A549 (cell line): ENCODE data around the gene RSF1. TPM values are rescaled to one million over a fixed set of nuclear protein-coding genes. Genes with fewer than 3 reads are reported as not detected.

Source experiments
- ATAC-seq, 2 experiments: fragments of 200-7000 bp in 1 of 2; fragments of >200 bp in 1 of 2; cut with Nextera tagmentation in 1 of 2; cut with Tn5 transposase in 1 of 2; 3 replicates each; pipeline versions ENCODE4 v1.8.0 to v1.9.1; 2018 to 2020; ENCODE audit warnings: mild to moderate bottlenecking in 1 of 2, moderate library complexity in 1 of 2
- CTCF ChIA-PET: fragments of 300-600 bp; sonication (Branson Sonifier 250); formaldehyde crosslinking; extraction: SDS; loops from one replicate; lab custom pipeline; 2021; ENCODE audit warnings: antibody characterized with exemption, inconsistent platforms; lab: Yijun Ruan, JAX
- POLR2A ChIA-PET: fragments of 350-600 bp; formaldehyde crosslinking; extraction: SDS; loops from one replicate; lab custom pipeline; 2021; ENCODE audit warnings: antibody characterized with exemption, inconsistent platforms; lab: Yijun Ruan, JAX
- DNase-seq, 2 experiments: peaks; one replicate each; pipeline versions ENCODE4 v3.0.0 to v3.0.0-alpha.2; 2011 to 2016; ENCODE audit warnings: low read depth in 1 of 2, low spot score in 1 of 2
- FAIRE-seq: peaks from 2 replicates; lab custom pipeline; 2011; peaks lifted over from hg19 to GRCh38; lab: Jason Lieb, UNC
- H3K27ac ChIP-seq, 2 experiments: fragments of >200 bp; sonication (Bioruptor Twin); formaldehyde crosslinking; 3 replicates each; pipeline ENCODE4 v1.5.1; 2016 to 2017
- H3K4me1 ChIP-seq: fragments of >200 bp; sonication (Bioruptor Twin); formaldehyde crosslinking; 3 replicates; pipeline ENCODE4 v1.6.1; 2016
- H3K4me2 ChIP-seq: fragments of >200 bp; sonication (Bioruptor Twin); formaldehyde crosslinking; 3 replicates; pipeline ENCODE4 v1.6.1; 2016
- H3K4me3 ChIP-seq: fragments of >200 bp; sonication (Bioruptor Twin); formaldehyde crosslinking; 3 replicates; pipeline ENCODE4 v1.5.1; 2016
- H3K9me3 ChIP-seq: fragments of >200 bp; sonication (Bioruptor Twin); formaldehyde crosslinking; 3 replicates; pipeline ENCODE4 v1.6.1; 2016
- BHLHE40 ChIP-seq: IDR thresholded peaks from 2 replicates; pipeline ENCODE4 v1.6.1; 2012; ENCODE audit warnings: low read depth, low read length, inconsistent platforms
- CHD2 ChIP-seq: fragments of 150-350 bp; IDR thresholded peaks from 2 replicates; pipeline ENCODE4 v1.6.1; 2014; ENCODE audit warnings: low read length; ENCODE audit not compliant: partially characterized antibody
- EHMT2 ChIP-seq: fragments of 200-600 bp; sonication (generic); IDR thresholded peaks from 2 replicates; pipeline ENCODE4 v1.6.1; 2016; ENCODE audit warnings: antibody characterized with exemption, low read depth, mild to moderate bottlenecking, moderate library complexity
- EP300 ChIP-seq, 2 experiments: fragments of >200 bp; sonication (Bioruptor Twin); formaldehyde crosslinking; IDR thresholded peaks; 2 replicates in 1 of 2; 3 replicates in 1 of 2; pipeline ENCODE4 v1.6.1; 2016 to 2017
- FOSB ChIP-seq: fragments of 250-450 bp; sonication (Bioruptor Pico); IDR thresholded peaks from 2 replicates; pipeline ENCODE4 v1.5.0; 2020; ENCODE audit warnings: mild to moderate bottlenecking, moderate library complexity
- FOSL2 ChIP-seq, 2 experiments: fragments of 450-650 bp in 1 of 2; fragments of >200 bp in 1 of 2; sonication (Bioruptor Twin) in 1 of 2; formaldehyde crosslinking; IDR thresholded peaks; 2 replicates each; pipeline versions ENCODE4 v1.5.0 to v1.6.1; 2016 to 2020; ENCODE audit warnings: mild to moderate bottlenecking in 1 of 2, moderate library complexity in 1 of 2
- HEYL ChIP-seq: fragments of 250-450 bp; sonication (Bioruptor Pico); IDR thresholded peaks from 2 replicates; pipeline ENCODE4 v1.8.0; 2021; ENCODE audit warnings: mild to moderate bottlenecking, moderate library complexity
- HOXB5 ChIP-seq: fragments of 250-450 bp; sonication (Bioruptor Pico); IDR thresholded peaks from 2 replicates; pipeline ENCODE4 v1.5.0; 2020; ENCODE audit warnings: mild to moderate bottlenecking, moderate library complexity
- MAFK ChIP-seq: fragments of 450-650 bp; IDR thresholded peaks from 2 replicates; pipeline ENCODE4 v1.6.1; 2014; ENCODE audit not compliant: partially characterized antibody
- NPAS2 ChIP-seq: fragments of 250-450 bp; sonication (Bioruptor Pico); IDR thresholded peaks from 2 replicates; pipeline ENCODE4 v1.8.0; 2022; ENCODE audit warnings: mild to moderate bottlenecking, moderate library complexity, borderline replicate concordance
- POLR2A ChIP-seq: IDR thresholded peaks from 2 replicates; pipeline ENCODE4 v1.6.1; 2012; ENCODE audit warnings: mild to moderate bottlenecking, low read length
- RAD21 ChIP-seq, 2 experiments: fragments of >200 bp in 1 of 2; sonication (Bioruptor Twin) in 1 of 2; formaldehyde crosslinking in 1 of 2; IDR thresholded peaks in 1 of 2; conservative IDR thresholded peaks in 1 of 2; 2 replicates in 1 of 2; 3 replicates in 1 of 2; pipeline ENCODE4 v1.6.1; 2012 to 2018; ENCODE audit warnings: inconsistent platforms in 1 of 2
- RCOR1 ChIP-seq: fragments of 150-350 bp; IDR thresholded peaks from 2 replicates; pipeline ENCODE4 v1.6.1; 2014; ENCODE audit warnings: antibody characterized with exemption, low read length, low read depth
- RFX5 ChIP-seq: fragments of 450-650 bp; IDR thresholded peaks from 2 replicates; pipeline ENCODE4 v1.7.1; 2014; ENCODE audit warnings: antibody characterized with exemption, mild to moderate bottlenecking, moderate library complexity
- SREBF2 ChIP-seq: fragments of 450-650 bp; IDR thresholded peaks from 2 replicates; pipeline ENCODE4 v1.6.1; 2014; ENCODE audit warnings: mild to moderate bottlenecking, moderate library complexity
- ZFP36 ChIP-seq: fragments of 450-650 bp; IDR thresholded peaks from 2 replicates; pipeline ENCODE4 v1.6.1; 2014; ENCODE audit warnings: borderline replicate concordance; ENCODE audit not compliant: partially characterized antibody
- ZNF302 ChIP-seq: fragments of 250-450 bp; sonication (Bioruptor Pico); IDR thresholded peaks from 2 replicates; pipeline ENCODE4 v1.9.0; 2021; ENCODE audit warnings: inconsistent platforms, mild to moderate bottlenecking, moderate library complexity
- ZSCAN20 ChIP-seq: fragments of 250-450 bp; sonication (Bioruptor Pico); IDR thresholded peaks from 2 replicates; pipeline ENCODE4 v1.8.0; 2022; ENCODE audit warnings: mild to moderate bottlenecking, moderate library complexity
- WGBS: methylation state at CpG from one replicate; pipeline ENCODE4 v1.1.6; 2017; ENCODE audit errors: missing lambda C conversion rate; 5-methylcytosine and 5-hydroxymethylcytosine counted together
- polyA plus RNA-seq, 4 experiments: library from polyadenylated mRNA; depleted of rRNA in 3 of 4; stranded (reverse); fragments of >200 nt; fragmentation: RNase III in 1 of 4; extraction: RNeasy Plus Mini Kit Qiagen cat#74134 plus additional on column Dnase treatment in 1 of 4; gene quantifications; 2 replicates in 3 of 4; 3 replicates in 1 of 4; pipeline ENCODE4 v1.2.3, GENCODE V29; 2011 to 2017
- TF ChIP-seq, protein P1 (sequence below): fragments of 200-600 bp; sonication (generic); IDR thresholded peaks from 2 replicates; pipeline ENCODE4 v1.6.1; 2016; ENCODE audit warnings: antibody characterized with exemption, mild to moderate bottlenecking, moderate library complexity
- TF ChIP-seq, protein P2 (sequence below): fragments of 450-650 bp; IDR thresholded peaks from 2 replicates; pipeline ENCODE4 v1.6.1; 2014; ENCODE audit warnings: antibody characterized with exemption
- TF ChIP-seq, protein P3 (sequence below): fragments of 150-350 bp; IDR thresholded peaks from 2 replicates; pipeline ENCODE4 v1.6.1; 2014; ENCODE audit warnings: low read depth, mild to moderate bottlenecking, low read length

Gene RSF1
- polyA plus RNA-seq, 2 of the 4 experiments (the other 2 are of a cell fraction) = 18.8 to 29.6 TPM

DNA sequence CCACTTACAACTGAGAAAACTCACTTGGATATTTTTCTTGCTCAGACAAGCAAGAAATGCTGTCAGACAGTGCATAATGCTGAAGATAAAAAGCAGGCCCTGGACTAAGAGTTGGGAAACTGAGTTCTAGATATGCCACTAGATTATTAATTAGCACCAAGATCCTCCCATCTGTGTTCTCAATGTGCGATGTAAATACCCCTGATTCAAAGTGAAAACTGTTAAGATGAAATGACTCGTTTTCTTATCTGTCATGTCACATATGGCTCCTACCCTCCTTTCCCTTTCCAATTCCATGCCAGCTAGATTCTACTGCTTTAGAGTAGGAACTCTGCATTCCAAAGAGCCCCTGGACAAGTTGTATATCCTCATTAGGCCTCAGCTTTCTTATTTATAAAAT is 94.0 kb downstream of the RSF1 start:
- ChIA-PET CTCF (interaction anchor here (0.6 kb wide), 1 partner anchor 8 kb away, joined by 3 read pairs; no protein-coding TSS in a partner anchor), POLR2A (no interaction called here)
- Histone ChIP-seq H3K4me1 (no peaks in the 10 kb centered on the region), H3K27ac (no peak overlapping the region), H3K4me2 (no peak overlapping the region), H3K4me3 (no peak overlapping the region), H3K9me3 (peaks cover 11% of the 10 kb centered on the region)
- no peak for ATAC-seq
- WGBS = 88% methylated on average over 2 of the region's 2 CpGs
- no peak for FAIRE-seq
- no peak for TF ChIP-seq HOXB5 (CRISPR knock-in tag)
- no peak for TF ChIP-seq MAFK
- TF ChIP-seq BHLHE40 = no peak
- no peak for TF ChIP-seq ZFP36
- TF ChIP-seq ZNF302 (CRISPR knock-in tag) = no peak
- DNase-seq = no peak

DNA sequence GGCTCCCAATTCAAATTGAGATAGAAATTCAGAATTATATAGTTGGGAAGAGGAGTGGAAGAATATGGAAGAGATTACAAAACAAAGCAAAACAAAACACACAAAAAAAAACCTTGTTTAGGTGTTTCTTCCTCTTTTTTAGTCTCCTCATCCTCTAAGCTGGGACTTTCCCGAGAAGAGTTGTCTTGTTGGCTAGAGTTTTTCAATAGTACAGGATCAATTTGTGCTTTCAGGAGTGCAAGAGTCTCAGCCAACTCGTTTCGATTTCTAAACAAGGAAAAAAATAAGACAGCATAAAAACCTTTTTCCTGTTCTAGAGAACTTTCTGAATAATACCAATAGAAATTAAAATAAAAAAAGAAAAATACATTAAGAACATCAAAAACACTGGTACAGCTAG is 95.1 kb downstream of the RSF1 start:
- FAIRE-seq (no peak), DNase-seq (no peak), ATAC-seq (no peak)
- no peak for TF ChIP-seq POLR2A
- no peak for TF ChIP-seq RAD21 (conservative IDR thresholded peaks at IDR 0.05 in 1 of 2, IDR thresholded peaks at IDR 0.05 in 1 of 2)
- no peak for TF ChIP-seq FOSB
- TF ChIP-seq, protein P1, sequence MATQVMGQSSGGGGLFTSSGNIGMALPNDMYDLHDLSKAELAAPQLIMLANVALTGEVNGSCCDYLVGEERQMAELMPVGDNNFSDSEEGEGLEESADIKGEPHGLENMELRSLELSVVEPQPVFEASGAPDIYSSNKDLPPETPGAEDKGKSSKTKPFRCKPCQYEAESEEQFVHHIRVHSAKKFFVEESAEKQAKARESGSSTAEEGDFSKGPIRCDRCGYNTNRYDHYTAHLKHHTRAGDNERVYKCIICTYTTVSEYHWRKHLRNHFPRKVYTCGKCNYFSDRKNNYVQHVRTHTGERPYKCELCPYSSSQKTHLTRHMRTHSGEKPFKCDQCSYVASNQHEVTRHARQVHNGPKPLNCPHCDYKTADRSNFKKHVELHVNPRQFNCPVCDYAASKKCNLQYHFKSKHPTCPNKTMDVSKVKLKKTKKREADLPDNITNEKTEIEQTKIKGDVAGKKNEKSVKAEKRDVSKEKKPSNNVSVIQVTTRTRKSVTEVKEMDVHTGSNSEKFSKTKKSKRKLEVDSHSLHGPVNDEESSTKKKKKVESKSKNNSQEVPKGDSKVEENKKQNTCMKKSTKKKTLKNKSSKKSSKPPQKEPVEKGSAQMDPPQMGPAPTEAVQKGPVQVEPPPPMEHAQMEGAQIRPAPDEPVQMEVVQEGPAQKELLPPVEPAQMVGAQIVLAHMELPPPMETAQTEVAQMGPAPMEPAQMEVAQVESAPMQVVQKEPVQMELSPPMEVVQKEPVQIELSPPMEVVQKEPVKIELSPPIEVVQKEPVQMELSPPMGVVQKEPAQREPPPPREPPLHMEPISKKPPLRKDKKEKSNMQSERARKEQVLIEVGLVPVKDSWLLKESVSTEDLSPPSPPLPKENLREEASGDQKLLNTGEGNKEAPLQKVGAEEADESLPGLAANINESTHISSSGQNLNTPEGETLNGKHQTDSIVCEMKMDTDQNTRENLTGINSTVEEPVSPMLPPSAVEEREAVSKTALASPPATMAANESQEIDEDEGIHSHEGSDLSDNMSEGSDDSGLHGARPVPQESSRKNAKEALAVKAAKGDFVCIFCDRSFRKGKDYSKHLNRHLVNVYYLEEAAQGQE = no peak
- TF ChIP-seq, protein P2, sequence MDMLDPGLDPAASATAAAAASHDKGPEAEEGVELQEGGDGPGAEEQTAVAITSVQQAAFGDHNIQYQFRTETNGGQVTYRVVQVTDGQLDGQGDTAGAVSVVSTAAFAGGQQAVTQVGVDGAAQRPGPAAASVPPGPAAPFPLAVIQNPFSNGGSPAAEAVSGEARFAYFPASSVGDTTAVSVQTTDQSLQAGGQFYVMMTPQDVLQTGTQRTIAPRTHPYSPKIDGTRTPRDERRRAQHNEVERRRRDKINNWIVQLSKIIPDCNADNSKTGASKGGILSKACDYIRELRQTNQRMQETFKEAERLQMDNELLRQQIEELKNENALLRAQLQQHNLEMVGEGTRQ = no peak
- TF ChIP-seq CHD2 = no peak
- no peak for TF ChIP-seq RCOR1
- TF ChIP-seq NPAS2 = no peak
- TF ChIP-seq EHMT2 = no peak
- no peak for TF ChIP-seq SREBF2
- no peak for TF ChIP-seq ZSCAN20 (CRISPR knock-in tag)
- no peak for TF ChIP-seq ZNF302 (CRISPR knock-in tag)
- TF ChIP-seq BHLHE40 = no peak
- no peak for TF ChIP-seq HEYL (CRISPR knock-in tag)
- no peak for TF ChIP-seq RFX5
- TF ChIP-seq, protein P3, sequence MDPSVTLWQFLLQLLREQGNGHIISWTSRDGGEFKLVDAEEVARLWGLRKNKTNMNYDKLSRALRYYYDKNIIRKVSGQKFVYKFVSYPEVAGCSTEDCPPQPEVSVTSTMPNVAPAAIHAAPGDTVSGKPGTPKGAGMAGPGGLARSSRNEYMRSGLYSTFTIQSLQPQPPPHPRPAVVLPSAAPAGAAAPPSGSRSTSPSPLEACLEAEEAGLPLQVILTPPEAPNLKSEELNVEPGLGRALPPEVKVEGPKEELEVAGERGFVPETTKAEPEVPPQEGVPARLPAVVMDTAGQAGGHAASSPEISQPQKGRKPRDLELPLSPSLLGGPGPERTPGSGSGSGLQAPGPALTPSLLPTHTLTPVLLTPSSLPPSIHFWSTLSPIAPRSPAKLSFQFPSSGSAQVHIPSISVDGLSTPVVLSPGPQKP = no peak
- TF ChIP-seq EP300 (IDR thresholded peaks at IDR 0.05) = no peak
- no peak for TF ChIP-seq FOSL2 (IDR thresholded peaks at IDR 0.05)
- no peak for TF ChIP-seq FOSL2 (CRISPR knock-in tag; IDR thresholded peaks at IDR 0.05)
- Histone ChIP-seq H3K4me1 (no peaks in the 10 kb centered on the region), H3K9me3 (peaks cover under 1% of the 10 kb centered on the region; the same call in 2 of the 3 replicates), H3K4me3 (no peak overlapping the region), H3K4me2 (no peak overlapping the region), H3K27ac (no peak overlapping the region)
- POLR2A ChIA-PET = no interaction called here
- WGBS = 92% methylated on average over 3 of the region's 3 CpGs
- CTCF ChIA-PET = no interaction called here
